Breast epithelium (tissue), 4 donors: ENCODE measurements around the gene EML6. TPM values are rescaled to one million over a fixed set of nuclear protein-coding genes. Genes with fewer than 3 reads are reported as not detected.

Experiments used
- DNase-seq, 2 donors: peaks; one replicate each; pipeline ENCODE4 v3.0.0-alpha.2; 2019; ENCODE audit warnings: low spot score in 2 of 2
- H3K27ac ChIP-seq, 2 donors: fragments of 200-600 bp; sonication (generic) in 1 of 2; one replicate each; pipeline ENCODE4 v1.5.1; 2016 to 2019; ENCODE audit warnings: mild to moderate bottlenecking in 1 of 2
- H3K27me3 ChIP-seq, 2 donors: fragments of 200-600 bp; sonication (generic) in 1 of 2; one replicate each; pipeline versions ENCODE4 v1.5.1 to v1.6.0; 2017 to 2019; ENCODE audit warnings: control low read depth in 1 of 2, mild to moderate bottlenecking in 1 of 2
- H3K36me3 ChIP-seq: fragments of 200-600 bp; one replicate; pipeline ENCODE4 v1.5.1; 2019
- H3K4me1 ChIP-seq, 2 donors: fragments of 200-600 bp; sonication (generic); one replicate each; pipeline ENCODE4 v1.5.1; 2016 to 2019; ENCODE audit warnings: control low read depth in 1 of 2
- H3K4me3 ChIP-seq, 3 donors: fragments of 200-600 bp; sonication (generic); 1 replicate in 2 of 3; 2 replicates in 1 of 3; pipeline ENCODE4 v1.5.1; 2016 to 2019; ENCODE audit warnings: mild to moderate bottlenecking in 3 of 3, moderate library complexity in 2 of 3
- H3K9me3 ChIP-seq, 2 donors: fragments of 200-600 bp; sonication (generic) in 1 of 2; one replicate each; pipeline ENCODE4 v1.5.1; 2016 to 2019; ENCODE audit warnings: control low read depth in 1 of 2
- CTCF ChIP-seq, 3 donors: fragments of 450-650 bp; IDR thresholded peaks; one replicate each; pipeline ENCODE4 v1.5.1; 2016 to 2017; ENCODE audit warnings: antibody characterized with exemption in 3 of 3, mild to moderate bottlenecking in 3 of 3, moderate library complexity in 3 of 3
- POLR2A ChIP-seq: fragments of 450-650 bp; IDR thresholded peaks from one replicate; pipeline ENCODE4 v1.6.1; 2016; ENCODE audit warnings: antibody characterized with exemption, mild to moderate bottlenecking, moderate library complexity
- POLR2AphosphoS5 ChIP-seq, 3 donors: sonication (generic); formaldehyde crosslinking; IDR thresholded peaks; one replicate each; pipeline ENCODE4 v1.6.1; 2017; ENCODE audit warnings: antibody characterized with exemption in 3 of 3
- intact Hi-C: fragments of 100-400 bp; cut with DNase I; formaldehyde crosslinking; loops from one replicate; pipeline ENCODE4 v1.15.1; 2023; ENCODE audit warnings: low total_unique reads
- total RNA-seq, 3 donors: library from RNA; depleted of rRNA; stranded (reverse); fragments of >200 nt; gene quantifications; one replicate each; pipeline ENCODE4 v1.1.0, GENCODE V29; 2016

The EML6 gene
- total RNA-seq, 3 donors from 2014 or later = 1.9 to 5.9 (median 2.3) TPM

DNA sequence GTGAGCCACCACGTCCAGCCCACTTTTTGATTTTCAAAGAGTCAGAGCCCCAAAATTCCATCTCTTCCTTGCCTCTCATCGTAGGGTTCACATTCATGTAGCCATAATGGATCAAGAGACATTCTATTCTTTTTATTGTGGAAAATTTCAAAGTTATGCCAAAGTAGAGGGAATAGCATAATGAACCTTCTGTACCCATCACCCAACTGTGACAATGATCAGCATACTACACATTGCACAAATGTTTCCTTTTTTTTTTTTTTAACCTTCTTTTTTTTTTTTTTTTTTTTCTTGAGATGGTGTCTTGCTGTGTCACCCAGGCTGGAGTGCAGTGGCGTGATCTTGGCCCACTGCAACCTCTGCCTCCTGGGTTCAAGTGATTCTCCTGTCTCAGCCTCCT is 162.4 kb downstream of the EML6 start:
- TF ChIP-seq CTCF (IDR thresholded peaks at IDR 0.05) (no peak), POLR2AphosphoS5 (IDR thresholded peaks at IDR 0.05) (no peak)
- H3K36me3 ChIP-seq = no peaks in the 10 kb centered on the region
- no peak overlapping the region for H3K4me3 ChIP-seq
- intact Hi-C loops = no loop called here
- H3K9me3 ChIP-seq = no peaks in the 10 kb centered on the region
- H3K27ac ChIP-seq = no peak overlapping the region
- DNase-seq = no peak
- H3K27me3 ChIP-seq = no peaks in the 10 kb centered on the region
- no peaks in the 10 kb centered on the region for H3K4me1 ChIP-seq

- TF ChIP-seq CTCF (IDR thresholded peaks at IDR 0.05) (no peak), POLR2A (no peak), POLR2AphosphoS5 (IDR thresholded peaks at IDR 0.05) (no peak)
- no peaks in the 10 kb centered on the region for H3K4me1 ChIP-seq
- H3K4me3 ChIP-seq = no peak overlapping the region
- DNase-seq = no peak
- intact Hi-C loops = no loop called here
- H3K36me3 ChIP-seq = no peaks in the 10 kb centered on the region
- H3K27me3 ChIP-seq = no peaks in the 10 kb centered on the region
- no peaks in the 10 kb centered on the region for H3K9me3 ChIP-seq
- H3K27ac ChIP-seq = no peak overlapping the region
These were observed 164.5 kb downstream of the EML6 start for GRCh38 chr2:54887850-54888545.

GRCh38 chr2:54889053-54889452 is 165.6 kb downstream of the EML6 start:
- Histone ChIP-seq H3K4me1 (no peaks in the 10 kb centered on the region), H3K27ac (no peak overlapping the region), H3K36me3 (no peaks in the 10 kb centered on the region), H3K27me3 (no peaks in the 10 kb centered on the region), H3K9me3 (no peaks in the 10 kb centered on the region), H3K4me3 (no peak overlapping the region)
- intact Hi-C loops = no loop called here
- TF ChIP-seq POLR2A = no peak
- TF ChIP-seq POLR2AphosphoS5 (IDR thresholded peaks at IDR 0.05) = no peak
- no peak for TF ChIP-seq CTCF (IDR thresholded peaks at IDR 0.05)
- DNase-seq = no peak

GRCh38 chr2:54891909-54892308 is 168.4 kb downstream of the EML6 start:
- no peaks in the 10 kb centered on the region for H3K36me3 ChIP-seq
- H3K27ac ChIP-seq = no peak overlapping the region
- H3K4me1 ChIP-seq = no peaks in the 10 kb centered on the region
- intact Hi-C loops = no loop called here
- DNase-seq = no peak
- no peaks in the 10 kb centered on the region for H3K27me3 ChIP-seq
- no peak for TF ChIP-seq POLR2A
- TF ChIP-seq CTCF (IDR thresholded peaks at IDR 0.05) = no peak
- no peak for TF ChIP-seq POLR2AphosphoS5 (IDR thresholded peaks at IDR 0.05)
- H3K9me3 ChIP-seq = peaks cover 0 to 9% of the 10 kb centered on the region in 2 donors
- no peak overlapping the region for H3K4me3 ChIP-seq

- no peaks in the 10 kb centered on the region for H3K36me3 ChIP-seq
- TF ChIP-seq POLR2AphosphoS5 (IDR thresholded peaks at IDR 0.05) (no peak), CTCF (IDR thresholded peaks at IDR 0.05) (no peak), POLR2A (no peak)
- no peak for DNase-seq
- H3K27ac ChIP-seq = no peak overlapping the region
- no peaks in the 10 kb centered on the region for H3K27me3 ChIP-seq
- intact Hi-C loops = no loop called here
- H3K4me1 ChIP-seq = no peaks in the 10 kb centered on the region
- H3K4me3 ChIP-seq = no peak overlapping the region
- H3K9me3 ChIP-seq = peaks cover 0 to 9% of the 10 kb centered on the region in 2 donors
These were observed 171.0 kb downstream of the EML6 start for GRCh38 chr2:54894467-54894866.
